Central memory CD4-positive, alpha-beta T cell (primary cell): ENCODE results near the gene XXYLT1.

Experiments used
- DNase-seq: peaks from one replicate; pipeline ENCODE4 v3.0.0; 2022

Gene XXYLT1

DNA sequence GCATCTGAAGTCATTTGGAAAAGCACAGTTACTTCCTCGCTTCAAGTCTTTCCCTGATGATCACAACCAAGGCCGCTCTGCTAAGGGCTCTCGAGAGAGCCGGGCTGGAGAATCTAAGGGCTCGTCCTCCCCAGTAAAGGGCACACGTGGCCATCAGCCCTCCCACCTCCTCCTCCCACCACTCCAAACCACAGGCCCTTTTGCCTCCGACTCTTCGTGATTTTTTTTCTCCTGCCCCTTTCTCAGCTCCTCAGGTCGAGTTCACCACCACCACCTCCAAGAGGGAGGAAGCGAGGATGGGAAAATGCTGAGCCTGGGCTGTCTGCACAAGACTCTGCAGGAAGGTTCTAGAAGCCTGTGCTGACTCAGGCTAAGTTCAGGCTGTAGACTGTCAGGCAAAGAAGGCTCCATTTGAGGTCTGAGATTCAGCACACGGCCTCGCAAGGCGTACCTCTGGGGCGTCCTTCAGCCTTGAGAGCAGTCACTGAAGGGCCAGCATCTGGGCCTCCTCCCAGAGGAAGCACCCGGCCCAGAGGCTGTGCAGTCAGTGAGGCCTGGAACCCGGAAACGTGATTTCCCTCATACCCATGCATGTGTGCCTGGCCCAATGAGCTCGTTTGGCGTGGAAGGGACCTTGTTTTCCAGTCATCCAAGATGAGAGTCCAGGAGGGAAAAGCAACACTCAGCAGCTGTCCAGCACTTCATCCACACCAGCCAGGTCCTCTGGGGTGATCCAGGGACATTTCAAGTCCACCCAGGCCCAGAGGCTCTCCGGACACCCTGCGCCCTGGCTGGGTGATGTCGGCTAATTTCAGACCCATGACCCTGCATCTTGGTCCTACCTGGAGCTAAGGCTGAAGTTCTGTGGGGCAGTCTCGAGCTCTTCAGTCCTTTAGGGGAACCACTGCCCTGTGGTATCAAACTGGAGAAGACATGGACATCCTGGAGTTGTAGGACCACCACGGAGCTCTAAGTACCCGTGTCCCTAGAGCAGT is 196.8 kb downstream of the XXYLT1 start:
- DNase-seq, result no peak

DNA sequence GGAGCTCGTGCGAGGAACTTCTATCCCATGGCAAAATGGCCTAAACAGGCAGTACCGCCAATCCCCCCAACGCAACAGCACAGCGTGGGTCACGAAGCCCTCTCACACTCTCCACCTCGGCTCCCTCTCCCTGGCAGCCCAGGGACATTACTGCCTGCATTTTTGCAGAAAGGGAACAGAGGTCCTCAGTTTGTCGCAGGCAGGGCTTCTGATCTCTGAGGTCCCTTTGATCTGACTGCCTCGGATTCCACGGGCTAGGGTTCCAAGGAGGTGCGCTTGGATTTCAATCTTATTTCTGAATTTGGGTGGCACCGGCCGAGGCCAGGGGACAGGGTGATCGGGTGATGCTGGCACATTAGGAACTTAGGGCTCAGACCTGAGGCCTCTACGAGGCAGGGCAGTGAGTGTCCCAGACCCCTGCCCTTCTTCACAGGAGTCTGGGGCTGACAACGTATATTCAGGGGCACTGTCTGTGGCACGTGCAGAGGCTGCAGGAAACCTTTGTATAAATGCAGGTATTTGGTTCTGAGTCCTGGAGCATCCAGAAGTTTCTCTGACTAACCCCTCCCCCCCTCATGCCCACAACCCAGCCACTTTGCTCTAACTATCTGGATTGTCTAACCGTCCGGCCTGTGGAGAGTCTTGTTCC is 197.9 kb downstream of the XXYLT1 start:
- no peak for DNase-seq

DNA sequence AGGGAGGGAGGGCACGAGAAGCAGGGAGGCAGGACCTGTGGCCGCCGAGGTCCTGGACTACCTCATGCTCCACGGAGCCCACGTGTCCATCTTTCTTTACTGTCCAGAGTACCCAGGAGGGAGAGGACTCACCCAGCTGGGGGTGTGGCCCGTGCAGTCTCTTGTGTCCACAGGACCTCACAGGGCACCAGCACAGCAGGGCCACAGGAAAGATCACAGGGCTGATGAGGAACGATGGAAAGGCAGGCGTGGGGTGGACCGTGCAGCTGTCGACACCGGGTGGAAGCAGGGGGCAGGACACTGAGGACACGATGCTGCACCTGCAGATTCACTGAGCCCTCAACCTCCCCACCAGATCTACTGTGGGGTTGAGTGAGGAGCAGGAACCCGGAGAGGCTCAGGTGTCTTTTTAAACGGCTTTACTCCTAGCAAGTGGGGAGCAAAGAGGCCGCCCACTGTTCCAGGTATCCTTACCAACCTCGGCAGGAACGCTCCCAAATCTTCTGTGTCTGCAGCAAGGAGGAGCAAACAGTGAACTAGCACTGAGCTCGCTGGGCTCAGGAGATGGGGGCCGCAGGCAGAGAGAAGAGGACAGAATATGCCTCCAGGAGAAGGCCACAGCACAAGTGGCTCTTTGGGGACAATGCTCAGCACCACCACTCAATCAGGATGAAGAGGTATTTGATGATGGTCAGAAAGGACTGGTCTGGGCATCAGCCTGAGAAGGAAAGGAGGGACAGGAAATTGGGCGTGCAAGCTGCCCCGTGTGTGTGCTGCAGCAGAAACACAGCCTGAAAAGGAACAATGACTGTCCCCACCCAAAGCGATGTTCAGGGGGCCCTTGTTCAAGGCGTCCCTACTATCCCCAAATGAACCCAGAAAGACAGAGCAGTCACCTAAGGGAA is 198.8 kb downstream of the XXYLT1 start:
- DNase-seq, result no peak

DNA sequence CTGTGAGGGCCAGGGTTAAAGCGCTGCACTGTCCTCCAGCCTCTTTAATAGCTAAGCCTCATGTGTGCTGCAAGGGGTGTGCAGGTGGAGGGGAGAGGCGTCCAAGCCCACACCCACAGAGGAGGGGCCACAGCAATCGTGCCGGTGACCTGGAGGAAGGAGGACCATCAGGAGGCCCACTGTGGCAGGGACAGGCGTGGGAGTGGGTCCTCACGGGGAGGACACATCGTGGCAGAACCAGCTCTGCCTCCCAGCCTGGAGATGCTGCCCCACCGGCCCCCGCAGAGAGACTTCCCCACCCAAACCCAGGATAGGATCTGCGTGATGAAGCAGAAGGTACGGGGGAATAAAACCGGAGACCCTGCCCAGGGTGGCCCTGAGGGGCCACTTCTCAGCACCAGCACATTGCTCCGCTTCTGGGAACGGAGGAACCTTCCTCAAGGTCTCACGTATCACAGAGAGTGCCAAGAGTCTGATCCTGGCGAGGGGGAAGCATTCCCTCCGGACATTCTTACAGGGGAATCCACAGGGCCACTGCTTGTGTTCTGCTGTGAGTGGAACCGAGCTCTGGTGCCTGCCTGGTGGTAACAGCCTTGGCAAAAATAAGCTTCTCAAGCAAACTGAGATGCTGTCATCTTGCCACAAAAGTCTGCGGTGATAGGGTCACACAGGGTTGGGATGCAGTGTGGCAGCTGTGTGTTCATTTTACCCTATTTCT is 199.8 kb downstream of the XXYLT1 start:
- no peak for DNase-seq

DNA sequence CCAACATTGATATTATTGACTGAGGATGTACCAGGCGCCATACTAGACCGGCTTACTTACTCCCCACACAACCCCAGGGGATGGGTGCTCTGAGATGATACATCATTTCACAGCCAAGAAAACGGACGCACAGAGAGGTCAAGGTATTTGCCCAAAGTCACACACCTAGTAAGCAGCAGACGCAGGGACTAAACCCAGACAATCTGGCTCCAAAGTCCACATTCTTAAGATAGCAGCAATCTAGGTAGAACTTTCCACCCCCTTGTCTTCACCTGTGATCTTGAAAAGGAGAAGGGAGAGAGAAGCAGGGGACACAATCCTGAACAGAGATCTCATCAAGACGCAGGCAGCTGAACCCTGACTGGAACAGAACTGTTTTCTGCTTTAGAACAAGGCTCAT is 200.6 kb downstream of the XXYLT1 start:
- no peak for DNase-seq

DNA sequence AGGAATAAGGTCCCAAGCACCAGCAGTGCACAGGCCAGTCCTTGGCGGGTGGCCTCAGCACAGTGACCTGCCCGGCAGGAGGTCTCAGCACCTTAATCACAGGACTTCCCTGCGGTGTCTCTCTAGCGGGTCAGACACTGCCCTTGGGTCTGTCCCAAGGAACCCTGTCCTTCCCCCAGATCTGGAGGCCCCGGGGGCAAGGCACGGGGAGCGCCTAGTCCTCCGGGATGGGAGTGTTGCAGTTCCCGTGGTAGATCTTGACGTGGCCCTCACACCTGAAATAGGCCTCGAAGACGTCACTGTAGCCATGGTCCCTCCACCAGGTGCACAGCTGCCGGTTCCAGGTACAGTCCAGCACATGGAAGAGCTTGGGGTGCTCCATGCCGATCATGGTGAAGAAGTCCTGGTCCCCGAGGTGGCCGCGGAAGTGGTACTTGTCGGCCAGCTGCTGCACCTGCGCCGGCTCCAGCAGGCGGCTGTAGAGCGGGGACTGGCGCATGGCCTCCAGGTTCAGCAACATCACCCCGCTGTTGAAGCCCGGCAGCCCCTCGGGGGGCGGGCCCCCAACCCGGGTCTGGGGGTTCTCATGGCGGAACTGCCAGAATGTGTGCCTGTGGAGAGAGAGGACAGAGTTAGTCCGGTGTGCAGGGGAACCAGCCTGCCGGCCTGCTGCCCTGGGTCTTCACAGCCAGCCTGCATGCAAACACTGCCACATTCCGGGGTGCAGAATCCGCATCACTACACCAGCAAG is 201.3 kb downstream of the XXYLT1 start:
- no peak for DNase-seq

DNA sequence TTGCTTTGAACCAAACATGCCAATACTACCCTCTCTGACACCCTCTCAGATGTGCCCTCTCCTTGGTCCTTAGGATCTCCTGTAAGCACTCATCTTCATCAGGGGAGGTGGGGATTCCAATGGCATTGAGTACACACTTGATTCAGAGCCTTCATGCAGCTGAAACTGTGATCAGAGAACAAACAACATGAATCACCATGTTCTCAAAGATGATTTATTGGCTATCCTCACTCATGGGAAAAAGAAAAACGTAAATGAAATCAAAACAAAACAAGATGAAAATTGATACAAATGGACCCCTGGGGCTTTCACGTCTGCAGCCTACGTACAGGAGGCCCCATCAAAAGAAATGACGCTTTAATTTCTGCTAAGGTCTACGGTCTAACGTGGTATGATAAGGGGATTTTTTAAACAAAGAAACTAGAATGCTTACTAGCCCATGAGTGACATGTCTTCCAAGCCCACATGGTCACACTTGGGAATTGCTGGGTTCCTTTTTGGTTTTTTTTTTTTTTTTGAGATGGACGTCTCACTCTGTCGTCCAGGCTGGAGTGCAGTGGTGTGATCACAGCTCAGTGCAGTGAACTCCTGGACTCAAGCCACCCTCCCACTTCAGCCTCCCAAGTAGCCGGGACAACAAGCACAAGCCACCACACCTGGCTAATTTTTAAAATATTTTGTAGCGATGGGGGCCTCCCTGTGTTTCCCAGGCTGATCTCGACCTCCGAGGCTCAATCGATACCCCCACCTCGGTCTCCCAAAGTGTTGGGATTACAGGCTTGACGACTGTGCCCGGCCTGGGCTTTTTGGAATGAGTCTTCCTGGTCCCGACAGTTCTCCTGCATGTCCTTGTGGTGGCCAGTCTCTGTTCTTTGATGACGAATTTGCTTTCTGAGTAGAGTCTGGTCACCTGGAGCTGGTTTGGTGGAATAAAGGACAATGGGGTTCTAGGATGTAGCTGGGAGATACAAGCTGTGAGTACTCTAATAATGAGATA is 202.6 kb downstream of the XXYLT1 start:
- no peak for DNase-seq

DNA sequence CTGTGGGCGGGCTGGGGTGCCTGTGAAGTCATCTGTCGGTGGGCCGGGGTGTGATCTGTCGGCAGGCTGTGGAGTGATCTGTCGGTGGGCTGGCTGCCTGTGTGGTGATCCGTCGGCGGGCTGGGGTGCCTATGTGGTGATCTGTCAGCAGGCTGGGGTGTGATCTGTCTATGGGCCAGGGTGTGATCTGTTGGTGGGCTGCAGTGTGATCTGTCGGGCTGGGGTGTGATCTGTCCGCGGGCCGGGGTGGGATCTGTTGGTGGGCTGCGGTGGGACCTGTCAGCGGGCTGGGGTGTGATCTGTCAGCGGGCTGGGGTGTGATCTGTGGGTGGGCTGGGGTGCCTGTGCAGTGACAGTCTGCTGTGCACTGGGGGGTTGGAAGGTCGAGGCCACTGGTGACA is 204.5 kb downstream of the XXYLT1 start:
- DNase-seq, result no peak

DNA sequence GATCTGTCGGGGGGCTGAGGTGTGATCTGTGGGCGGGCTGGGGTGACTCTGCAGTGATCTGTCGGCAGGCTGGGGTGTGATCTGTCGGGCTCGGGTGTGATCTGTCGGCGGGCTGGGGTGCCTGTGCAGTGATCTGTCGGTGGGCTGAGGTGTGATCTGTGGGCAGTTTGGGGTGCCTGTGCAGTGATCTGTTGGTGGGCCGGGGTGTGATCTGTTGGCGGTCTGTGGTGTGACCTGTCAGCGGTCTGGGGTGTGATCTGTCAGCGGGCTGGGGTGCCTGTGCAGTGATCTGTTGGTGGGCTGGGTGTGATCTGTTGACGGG is 205.1 kb downstream of the XXYLT1 start:
- DNase-seq, result no peak

DNA sequence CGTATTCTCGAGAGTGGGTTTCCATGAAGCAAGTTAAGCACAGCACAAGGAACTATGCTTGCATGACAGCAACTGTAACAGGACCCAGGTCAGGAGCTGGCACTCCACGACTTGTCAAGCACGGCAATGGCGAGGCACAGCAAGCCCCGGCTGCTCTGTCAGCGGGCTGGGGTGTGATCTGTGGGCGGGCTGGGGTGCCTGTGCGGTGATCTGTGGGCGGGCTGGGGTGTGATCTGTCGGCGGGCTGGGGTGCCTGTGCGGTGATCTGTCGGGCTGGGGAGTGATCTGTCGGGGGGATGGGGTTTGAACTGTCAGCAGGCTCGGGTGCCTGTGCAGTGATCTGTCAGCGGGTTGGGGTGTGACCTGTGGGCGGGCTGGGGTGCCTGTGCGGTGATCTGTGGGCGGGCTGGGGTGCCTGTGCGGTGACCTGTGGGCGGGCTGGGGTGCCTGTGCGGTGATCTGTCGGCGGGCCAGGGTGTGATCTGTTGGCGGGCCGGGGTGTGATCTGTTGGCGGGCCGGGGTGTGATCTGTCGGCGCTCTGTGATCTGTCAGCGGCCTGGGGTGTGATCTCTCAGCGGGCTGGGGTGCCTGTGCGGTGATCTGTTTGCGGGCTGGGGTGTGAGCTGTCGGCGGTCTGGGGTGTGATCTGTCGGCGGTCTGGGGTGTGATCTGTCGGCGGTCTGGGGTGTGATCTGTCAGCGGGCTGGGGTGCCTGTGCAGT is 205.7 kb downstream of the XXYLT1 start:
- DNase-seq, result no peak

DNA sequence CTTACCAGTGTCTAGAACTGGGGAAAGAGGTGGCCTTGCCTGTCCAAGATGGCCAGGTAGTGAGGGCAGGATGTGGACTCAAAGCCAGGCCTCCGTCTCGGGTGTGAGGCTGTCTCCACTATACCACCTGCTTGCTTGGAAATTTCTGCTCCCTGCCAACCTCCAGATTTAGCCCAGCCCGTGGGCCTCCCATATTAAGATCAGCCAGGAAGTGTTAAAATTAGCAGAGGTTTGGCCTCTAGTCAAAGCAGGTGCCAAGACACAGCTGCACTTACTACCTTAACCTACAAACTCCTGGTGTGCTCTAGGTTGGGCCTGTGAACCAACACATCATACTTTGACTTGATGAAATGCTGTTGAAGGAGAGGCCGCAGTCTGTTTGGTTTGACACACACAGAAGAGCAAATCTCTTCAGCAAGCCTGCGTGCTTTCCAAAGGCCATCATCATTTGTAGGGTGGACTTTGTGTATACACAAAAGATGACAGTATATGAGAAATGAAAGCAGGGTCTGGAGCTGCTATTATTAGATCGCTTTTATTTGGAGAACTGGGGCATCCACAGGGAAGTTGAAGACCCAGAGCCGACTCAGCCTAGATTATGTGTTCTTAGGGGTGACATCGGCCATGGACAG is 206.5 kb downstream of the XXYLT1 start:
- DNase-seq, result no peak

DNA sequence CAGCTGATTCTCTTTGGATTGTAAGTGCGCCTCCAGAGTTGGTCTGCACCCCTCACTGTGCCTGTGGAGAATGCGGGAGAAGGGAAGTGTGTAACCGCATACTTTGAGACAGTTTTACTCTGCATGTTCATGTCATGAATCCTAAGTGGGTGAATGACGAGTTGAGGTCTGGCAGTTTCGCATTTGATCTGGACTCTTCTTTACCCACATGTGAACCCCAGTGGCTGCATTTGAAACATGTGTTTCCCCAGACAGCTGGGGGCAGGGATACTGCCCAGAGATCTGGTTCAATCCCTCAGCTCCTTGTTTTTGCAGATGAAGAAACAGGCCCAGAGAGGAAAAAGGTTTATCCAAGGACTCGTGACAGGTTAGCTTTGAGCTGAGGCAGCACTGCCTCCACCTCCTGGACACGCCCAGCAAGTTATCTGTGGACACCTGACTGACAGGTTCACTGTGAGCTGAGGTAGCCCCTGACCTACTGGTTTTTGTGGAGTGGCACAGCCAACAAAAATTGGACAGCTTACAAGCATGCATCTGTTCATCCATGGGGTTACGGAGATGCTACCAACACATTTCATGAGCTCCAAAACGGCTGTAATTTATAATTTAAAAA is 207.3 kb downstream of the XXYLT1 start:
- DNase-seq, result no peak

DNA sequence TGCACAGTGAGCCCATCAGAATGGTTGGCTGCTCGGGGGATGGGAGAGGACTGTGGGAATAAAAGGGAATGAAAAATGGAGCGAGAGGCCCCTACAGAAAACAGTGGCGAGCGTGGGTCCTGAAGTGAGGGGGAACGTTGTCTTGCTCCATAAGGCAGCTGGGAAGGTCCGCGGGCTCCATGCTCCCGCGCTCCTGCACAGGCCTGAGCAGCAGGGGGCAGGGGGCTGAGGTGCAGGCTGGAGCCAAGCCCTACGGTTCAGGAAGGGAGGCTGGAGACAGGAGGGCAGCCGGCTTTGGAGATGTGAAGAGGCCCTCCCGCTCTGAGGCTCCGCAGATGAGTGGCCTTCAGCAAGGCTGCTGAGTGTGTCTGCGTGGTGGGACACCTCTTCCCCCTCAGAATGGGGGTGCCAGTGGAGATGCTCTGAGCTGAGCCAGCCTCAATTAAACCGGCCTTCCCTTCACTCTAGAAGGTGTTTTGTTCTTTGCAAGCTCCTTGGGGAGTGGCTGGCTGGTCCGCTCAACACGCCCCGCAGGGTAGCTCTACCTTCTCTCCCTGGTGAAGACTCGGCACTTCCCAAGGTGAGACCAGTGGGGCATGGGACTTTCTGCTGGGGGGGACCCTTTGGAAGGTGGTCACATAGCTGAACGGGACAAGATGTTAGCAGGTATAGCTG is 208.0 kb downstream of the XXYLT1 start:
- DNase-seq, result no peak

DNA sequence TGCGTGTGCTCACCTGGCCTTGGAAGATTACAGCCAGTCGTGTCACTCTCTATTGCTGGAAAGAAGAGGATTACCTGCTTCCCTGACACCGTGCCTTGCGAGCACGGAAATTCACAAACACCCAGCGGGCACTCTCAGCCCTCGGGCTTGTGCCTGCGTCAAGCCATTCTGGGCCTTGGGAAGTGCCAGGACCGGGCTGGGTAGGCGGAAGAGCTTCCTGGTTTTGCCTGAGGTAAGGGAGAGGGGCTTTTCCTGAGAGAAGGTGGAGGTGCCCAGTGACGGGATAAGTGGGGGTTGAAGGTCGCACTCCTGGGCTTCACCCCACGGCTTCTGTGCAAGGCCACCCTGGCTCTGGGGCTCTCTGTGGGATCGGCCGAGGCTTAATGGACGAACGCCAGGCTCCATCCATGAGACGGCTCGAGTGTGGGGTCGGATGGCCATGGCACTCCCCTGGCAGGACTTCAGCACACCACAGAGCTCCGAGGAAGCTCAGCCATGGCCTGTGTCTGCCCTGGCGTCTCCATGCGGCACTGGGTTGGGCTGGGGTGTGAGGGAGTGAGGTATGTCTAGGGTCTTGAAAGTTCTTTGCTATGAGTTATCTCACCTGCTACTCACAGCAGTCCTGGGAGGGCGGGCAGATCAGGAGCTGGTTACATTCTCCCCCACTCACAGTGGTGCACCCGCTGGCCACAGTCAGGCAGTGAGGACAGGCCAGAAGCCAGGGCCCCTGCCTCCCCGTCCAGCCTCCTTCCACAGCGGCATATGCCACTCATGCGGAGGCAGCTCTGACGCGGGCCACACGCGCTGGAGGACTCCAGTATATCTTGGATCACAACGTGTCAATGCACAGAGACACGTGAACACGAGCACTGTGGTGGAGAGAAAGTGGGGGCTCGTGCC is 209.0 kb downstream of the XXYLT1 start:
- no peak for DNase-seq

DNA sequence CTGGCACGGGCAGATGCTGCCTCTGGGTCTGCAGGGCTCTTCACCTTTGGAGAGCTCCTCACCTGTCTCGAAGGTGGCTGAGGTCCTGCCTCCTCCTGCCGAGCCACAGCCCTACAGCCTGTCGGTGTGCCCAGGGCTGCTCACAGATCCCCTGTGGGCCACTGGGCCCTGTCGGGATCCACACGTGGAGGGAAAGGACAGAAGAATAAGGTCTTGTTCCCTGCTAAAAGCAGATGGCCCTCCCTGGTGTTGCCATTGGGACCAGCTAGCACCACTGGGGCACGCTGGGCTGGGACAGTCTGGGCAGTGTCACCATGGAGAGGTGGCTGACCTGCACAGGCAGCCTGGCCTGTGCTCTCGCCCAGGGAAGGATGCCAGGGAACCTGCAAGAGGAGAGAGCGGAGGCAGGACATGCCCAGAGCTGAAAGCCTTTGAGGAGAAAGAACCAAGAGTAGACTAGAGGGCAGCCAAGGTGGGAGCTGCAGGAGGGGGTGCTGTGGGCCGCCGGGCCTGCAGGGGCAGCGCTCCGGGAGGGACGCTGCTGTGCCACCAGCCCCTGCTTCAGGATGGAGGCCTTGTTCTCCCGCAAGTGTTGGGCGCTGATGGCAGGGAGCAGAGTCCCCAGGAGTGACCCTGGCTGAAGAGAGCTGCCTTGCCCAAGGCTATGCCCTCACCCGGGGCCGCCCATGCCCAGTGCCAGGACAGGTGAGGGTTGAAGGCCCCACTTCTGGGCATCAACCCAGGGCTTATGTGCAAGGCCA is 210.2 kb downstream of the XXYLT1 start:
- DNase-seq, result no peak

DNA sequence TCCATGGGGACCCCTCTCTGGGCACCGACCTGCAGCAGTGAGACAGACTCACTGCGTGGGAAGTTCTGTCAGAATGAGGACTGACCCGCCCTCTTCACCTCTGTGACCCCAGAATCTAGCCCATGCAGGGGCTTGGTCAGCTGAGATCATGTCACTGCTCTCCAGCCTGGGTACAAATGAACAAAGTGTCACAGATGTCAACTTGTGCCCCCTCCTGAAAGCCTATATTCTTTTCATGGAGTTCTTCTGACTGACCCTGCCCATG is 210.8 kb downstream of the XXYLT1 start:
- no peak for DNase-seq
